ENCODE measurements around the gene FHIT.
"Not testable (repeated sequence)": the region's sequence is repeated elsewhere in the genome, so short reads cannot be mapped to it uniquely, and the experiment has no call there.

FHIT gene

GRCh38 chr3:60992395-60992794 lies 258.9 kb downstream of the FHIT start:
- no peak for TF ChIP-seq CTCF (IDR thresholded peaks at IDR 0.05; ENCODE audit: unreplicated experiment in 3 of 3)
- Mint-ChIP-seq H3K27ac (no peak overlapping the region), H3K4me1 (no peaks in the 10 kb centered on the region), H3K9me3 (peaks cover 5% of the 10 kb centered on the region), H3K4me3 (no peak overlapping the region), H3K36me3 (ENCODE audit: low read depth) (no peaks in the 10 kb centered on the region), H3K27me3 (ENCODE audit: low read depth) (no peaks in the 10 kb centered on the region)

GRCh38 chr3:60990442-60990730 lies 260.9 kb downstream of the FHIT start:
- Mint-ChIP-seq H3K27me3 (ENCODE audit: low read depth) (no peaks in the 10 kb centered on the region), H3K36me3 (ENCODE audit: low read depth) (peaks cover under 1% of the 10 kb centered on the region), H3K4me3 (no peak overlapping the region), H3K27ac (no peak overlapping the region), H3K4me1 (no peaks in the 10 kb centered on the region), H3K9me3 (peaks cover 16% of the 10 kb centered on the region)
- TF ChIP-seq CTCF (IDR thresholded peaks at IDR 0.05; ENCODE audit: unreplicated experiment in 3 of 3) = no peak

- Mint-ChIP-seq H3K4me3 (no peak overlapping the region), H3K27ac (no peak overlapping the region), H3K27me3 (ENCODE audit: low read depth) (no peaks in the 10 kb centered on the region), H3K4me1 (no peaks in the 10 kb centered on the region), H3K9me3 (peaks cover 21% of the 10 kb centered on the region), H3K36me3 (ENCODE audit: low read depth) (peaks cover 6% of the 10 kb centered on the region)
- TF ChIP-seq CTCF (IDR thresholded peaks at IDR 0.05; ENCODE audit: unreplicated experiment in 3 of 3) = no peak
Observed at GRCh38 chr3:60989626-60990441, 261.4 kb downstream of the FHIT start.

GRCh38 chr3:60987191-60987590 lies 264.1 kb downstream of the FHIT start:
- H3K9me3 Mint-ChIP-seq = peaks cover 38% of the 10 kb centered on the region
- not testable (repeated sequence) for H3K36me3 Mint-ChIP-seq (ENCODE audit: low read depth); H3K27ac Mint-ChIP-seq; H3K27me3 Mint-ChIP-seq (ENCODE audit: low read depth); H3K4me3 Mint-ChIP-seq; H3K4me1 Mint-ChIP-seq

GRCh38 chr3:60986552-60986951 lies 264.7 kb downstream of the FHIT start:
- Mint-ChIP-seq H3K27ac (no peak overlapping the region), H3K9me3 (peaks cover 38% of the 10 kb centered on the region), H3K27me3 (ENCODE audit: low read depth) (no peaks in the 10 kb centered on the region), H3K36me3 (ENCODE audit: low read depth) (peaks cover 6% of the 10 kb centered on the region), H3K4me1 (no peaks in the 10 kb centered on the region), H3K4me3 (no peak overlapping the region)
- no peak for TF ChIP-seq CTCF (IDR thresholded peaks at IDR 0.05; ENCODE audit: unreplicated experiment in 3 of 3)

GRCh38 chr3:60983906-60984305 lies 267.3 kb downstream of the FHIT start:
- H3K36me3 Mint-ChIP-seq (ENCODE audit: low read depth) = peaks cover 6% of the 10 kb centered on the region
- no peak for TF ChIP-seq CTCF (IDR thresholded peaks at IDR 0.05; ENCODE audit: unreplicated experiment in 3 of 3)
- no peak overlapping the region for H3K27ac Mint-ChIP-seq
- no peak overlapping the region for H3K4me3 Mint-ChIP-seq
- H3K4me1 Mint-ChIP-seq = peaks cover 7% of the 10 kb centered on the region
- peaks cover 38% of the 10 kb centered on the region for H3K9me3 Mint-ChIP-seq
- no peaks in the 10 kb centered on the region for H3K27me3 Mint-ChIP-seq (ENCODE audit: low read depth)

All from nephron (organoid).